ENCODE results near the gene CHD9. TPM values are rescaled to one million over a fixed set of nuclear protein-coding genes. Genes with fewer than 3 reads are reported as not detected.
A peak's percentile ranks its signal among the peaks of the same experiment; 100 is the strongest.
"Not testable (repeated sequence)": the region's sequence is repeated elsewhere in the genome, so short reads cannot be mapped to it uniquely, and the experiment has no call there.

Gene CHD9
- total RNA-seq, 2 experiments from 2014 or later = 30.2 to 37.9 TPM

GRCh38 chr16:53305743-53306142 is 251.0 kb downstream of the CHD9 start:
- Mint-ChIP-seq H3K27me3 (no peaks in the 10 kb centered on the region), H3K9me3 (no peaks in the 10 kb centered on the region), H3K4me1 (no peaks in the 10 kb centered on the region), H3K4me3 (no peak overlapping the region), H3K36me3 (peaks cover 10% of the 10 kb centered on the region), H3K27ac (no peak overlapping the region)
- POLR2A ChIA-PET = no interaction called here
- DNase-seq (no peak), ATAC-seq (ENCODE audit: low read depth) (no peak)

GRCh38 chr16:53309457-53309856 is 254.7 kb downstream of the CHD9 start:
- Mint-ChIP-seq H3K4me3 (no peak overlapping the region), H3K27me3 (no peaks in the 10 kb centered on the region), H3K9me3 (no peaks in the 10 kb centered on the region), H3K4me1 (no peaks in the 10 kb centered on the region), H3K36me3 (peaks cover 16% of the 10 kb centered on the region), H3K27ac (no peak overlapping the region)
- DNase-seq (no peak), ATAC-seq (ENCODE audit: low read depth) (no peak)
- POLR2A ChIA-PET = no interaction called here

- H3K4me1 Mint-ChIP-seq = no peaks in the 10 kb centered on the region
- POLR2A ChIA-PET = no interaction called here
- peaks cover 28% of the 10 kb centered on the region for H3K36me3 Mint-ChIP-seq
- no peak overlapping the region for H3K27ac Mint-ChIP-seq
- H3K4me3 Mint-ChIP-seq = no peak overlapping the region
- no peak for DNase-seq
- H3K27me3 Mint-ChIP-seq = no peaks in the 10 kb centered on the region
- ATAC-seq (ENCODE audit: low read depth) = no peak
- no peaks in the 10 kb centered on the region for H3K9me3 Mint-ChIP-seq
These were observed 266.2 kb downstream of the CHD9 start for GRCh38 chr16:53320992-53321391.

DNA sequence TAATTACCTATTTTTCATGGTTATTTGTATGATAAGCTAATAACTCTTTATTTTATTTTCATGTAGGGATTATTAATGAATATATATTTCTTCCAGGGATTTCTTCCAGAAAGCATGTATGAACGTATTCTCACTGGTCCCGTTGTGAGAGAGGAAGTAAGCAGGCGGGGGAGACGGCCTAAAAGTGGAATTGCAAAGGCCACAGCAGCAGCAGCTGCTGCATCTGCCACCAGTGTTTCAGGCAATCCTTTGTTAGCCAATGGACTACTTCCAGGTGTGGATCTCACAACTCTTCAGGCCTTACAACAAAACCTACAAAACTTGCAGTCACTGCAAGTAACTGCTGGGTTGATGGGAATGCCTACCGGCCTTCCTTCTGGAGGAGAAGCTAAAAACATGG is 269.1 kb downstream of the CHD9 start:
- no peaks in the 10 kb centered on the region for H3K4me1 Mint-ChIP-seq
- DNase-seq (no peak), ATAC-seq (ENCODE audit: low read depth) (no peak)
- H3K36me3 Mint-ChIP-seq = peaks cover 15% of the 10 kb centered on the region
- H3K27ac Mint-ChIP-seq = no peak overlapping the region
- no peak overlapping the region for H3K4me3 Mint-ChIP-seq
- POLR2A ChIA-PET = no interaction called here
- H3K9me3 Mint-ChIP-seq = no peaks in the 10 kb centered on the region
- no peaks in the 10 kb centered on the region for H3K27me3 Mint-ChIP-seq

- H3K9me3 Mint-ChIP-seq; DNase-seq; POLR2A ChIA-PET; ATAC-seq (ENCODE audit: low read depth); H3K4me3 Mint-ChIP-seq; H3K27me3 Mint-ChIP-seq; H3K36me3 Mint-ChIP-seq; H3K27ac Mint-ChIP-seq: not testable (repeated sequence)
- peaks cover 10% of the 10 kb centered on the region for H3K4me1 Mint-ChIP-seq
These were observed 276.2 kb downstream of the CHD9 start for GRCh38 chr16:53330991-53331390.

DNA sequence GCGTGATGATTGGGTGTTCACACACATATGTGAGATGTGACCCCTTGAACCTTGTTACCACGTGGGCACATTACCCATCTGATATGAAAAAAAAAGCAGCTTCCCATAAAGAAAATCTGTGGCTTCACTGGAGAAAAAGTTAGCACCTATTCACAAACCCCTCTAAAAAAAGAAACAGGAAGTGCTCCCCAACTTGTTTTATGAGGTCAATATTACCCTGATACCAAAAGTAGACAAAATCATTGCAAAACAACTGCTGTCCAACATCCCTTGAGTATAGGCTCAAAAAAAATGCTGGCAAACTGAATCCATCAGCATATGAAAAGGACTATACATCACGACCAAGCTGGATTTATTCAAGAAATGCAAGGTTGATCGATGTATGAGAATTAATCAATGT is 279.8 kb downstream of the CHD9 start:
- H3K4me3 Mint-ChIP-seq = no peak overlapping the region

GRCh38 chr16:53337294-53337693 is 282.5 kb downstream of the CHD9 start:
- ATAC-seq (ENCODE audit: low read depth) (no peak), DNase-seq (no peak)
- H3K9me3 Mint-ChIP-seq = peaks cover 5% of the 10 kb centered on the region
- H3K36me3 Mint-ChIP-seq = peaks cover 3% of the 10 kb centered on the region
- POLR2A ChIA-PET = no interaction called here
- H3K4me1 Mint-ChIP-seq = peaks cover 10% of the 10 kb centered on the region
- peaks cover 3% of the 10 kb centered on the region for H3K27me3 Mint-ChIP-seq
- H3K4me3 Mint-ChIP-seq = no peak overlapping the region
- H3K27ac Mint-ChIP-seq = no peak overlapping the region

More for the DNA sequence above, 279.8 kb downstream of the CHD9 start:
- H3K4me1 Mint-ChIP-seq = peaks cover 10% of the 10 kb centered on the region
- peaks cover 6% of the 10 kb centered on the region for H3K36me3 Mint-ChIP-seq
- POLR2A ChIA-PET = no interaction called here
- DNase-seq (no peak), ATAC-seq (ENCODE audit: low read depth) (no peak)
- peaks cover 1% of the 10 kb centered on the region for H3K27me3 Mint-ChIP-seq
- H3K27ac Mint-ChIP-seq = no peak overlapping the region
- peaks cover 8% of the 10 kb centered on the region for H3K9me3 Mint-ChIP-seq

- no peak for DNase-seq
- POLR2A ChIA-PET = no interaction called here
- no peak overlapping the region for H3K27ac Mint-ChIP-seq
- no peaks in the 10 kb centered on the region for H3K4me1 Mint-ChIP-seq
- ATAC-seq (ENCODE audit: low read depth) = no peak
- no peak overlapping the region for H3K4me3 Mint-ChIP-seq
- peaks cover 3% of the 10 kb centered on the region for H3K9me3 Mint-ChIP-seq
- H3K27me3 Mint-ChIP-seq = peaks cover 3% of the 10 kb centered on the region
- no peaks in the 10 kb centered on the region for H3K36me3 Mint-ChIP-seq
These were observed 287.0 kb downstream of the CHD9 start for GRCh38 chr16:53341792-53342191.

DNA sequence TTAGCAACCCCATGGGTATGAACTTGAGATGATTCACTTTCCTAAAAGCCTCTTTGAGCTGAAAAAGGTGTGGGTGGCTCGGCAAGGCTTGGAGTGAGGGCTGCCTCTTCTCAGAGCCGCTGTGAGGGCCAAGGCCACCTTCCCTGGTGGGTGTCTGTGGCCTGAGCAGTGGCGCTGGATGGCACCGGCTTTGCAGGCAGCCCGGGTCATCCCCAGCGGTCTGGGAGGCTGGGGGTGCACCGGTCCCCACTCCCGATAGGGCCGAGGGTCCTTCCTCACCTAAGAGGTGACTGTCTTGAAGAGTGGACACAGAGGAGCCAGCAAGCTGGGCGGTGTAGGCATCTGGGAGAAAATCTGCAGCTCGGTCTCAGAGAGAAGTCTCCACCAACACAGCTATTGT is 300.3 kb downstream of the CHD9 start:
- no peaks in the 10 kb centered on the region for H3K36me3 Mint-ChIP-seq
- H3K4me3 Mint-ChIP-seq = no peak overlapping the region
- H3K27me3 Mint-ChIP-seq = peaks cover 6% of the 10 kb centered on the region
- peaks cover 4% of the 10 kb centered on the region for H3K9me3 Mint-ChIP-seq
- H3K27ac Mint-ChIP-seq = no peak overlapping the region
- POLR2A ChIA-PET = no interaction called here
- peaks cover 3% of the 10 kb centered on the region for H3K4me1 Mint-ChIP-seq
- DNase-seq (no peak), ATAC-seq (ENCODE audit: low read depth) (no peak)

GRCh38 chr16:53356478-53357207 is 301.9 kb downstream of the CHD9 start:
- POLR2A ChIA-PET = no interaction called here
- Mint-ChIP-seq H3K4me1 (peaks cover 3% of the 10 kb centered on the region), H3K27ac (no peak overlapping the region), H3K4me3 (no peak overlapping the region), H3K9me3 (no peaks in the 10 kb centered on the region), H3K36me3 (no peaks in the 10 kb centered on the region), H3K27me3 (peaks cover 7% of the 10 kb centered on the region)
- ATAC-seq (ENCODE audit: low read depth) (no peak), DNase-seq (no peak)

- no peak overlapping the region for H3K4me3 Mint-ChIP-seq
- DNase-seq = no peak
- H3K4me1 Mint-ChIP-seq = peaks cover 3% of the 10 kb centered on the region
- POLR2A ChIA-PET = no interaction called here
- no peak for ATAC-seq (ENCODE audit: low read depth)
- H3K36me3 Mint-ChIP-seq = no peaks in the 10 kb centered on the region
- H3K27me3 Mint-ChIP-seq = peaks cover 7% of the 10 kb centered on the region
- no peak overlapping the region for H3K27ac Mint-ChIP-seq
- H3K9me3 Mint-ChIP-seq = no peaks in the 10 kb centered on the region
These were observed 302.4 kb downstream of the CHD9 start for GRCh38 chr16:53357208-53357586.

GRCh38 chr16:53357955-53358354 is 303.2 kb downstream of the CHD9 start:
- Mint-ChIP-seq H3K36me3 (no peaks in the 10 kb centered on the region), H3K9me3 (no peaks in the 10 kb centered on the region), H3K4me1 (peaks cover 3% of the 10 kb centered on the region), H3K4me3 (no peak overlapping the region), H3K27ac (no peak overlapping the region), H3K27me3 (peaks cover 7% of the 10 kb centered on the region)
- DNase-seq = no peak
- POLR2A ChIA-PET = no interaction called here
- ATAC-seq (ENCODE audit: low read depth) = no peak

DNA sequence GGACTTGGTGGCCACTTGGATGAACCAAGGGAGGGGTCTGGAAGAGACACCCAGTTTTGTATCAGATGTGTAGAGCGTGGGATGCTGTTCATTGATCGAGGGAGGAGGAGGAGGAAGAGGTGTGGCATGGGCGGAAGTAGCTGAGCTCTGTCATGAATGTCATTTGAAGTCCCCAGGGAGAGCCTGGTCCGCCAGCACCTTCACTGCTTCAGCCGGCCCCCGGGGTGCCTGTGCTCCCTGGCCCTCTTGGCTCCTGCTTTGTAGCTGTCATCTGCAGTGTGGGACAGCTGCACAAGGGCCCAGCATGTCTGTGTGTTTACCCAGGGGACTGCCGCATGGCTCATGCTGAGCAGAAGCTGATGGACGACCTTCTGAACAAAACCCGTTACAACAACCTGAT is 304.1 kb downstream of the CHD9 start:
- peak overlapping the region; percentile 39 for H3K27ac Mint-ChIP-seq
- no peaks in the 10 kb centered on the region for H3K9me3 Mint-ChIP-seq
- H3K4me1 Mint-ChIP-seq = peaks cover 3% of the 10 kb centered on the region
- no peak overlapping the region for H3K4me3 Mint-ChIP-seq
- peaks cover 7% of the 10 kb centered on the region for H3K27me3 Mint-ChIP-seq
- POLR2A ChIA-PET = no interaction called here
- H3K36me3 Mint-ChIP-seq = no peaks in the 10 kb centered on the region
- no peak for DNase-seq
- no peak for ATAC-seq (ENCODE audit: low read depth)

- no peak overlapping the region for H3K27ac Mint-ChIP-seq
These were observed 315.1 kb downstream of the CHD9 start for GRCh38 chr16:53369921-53370320.

DNA sequence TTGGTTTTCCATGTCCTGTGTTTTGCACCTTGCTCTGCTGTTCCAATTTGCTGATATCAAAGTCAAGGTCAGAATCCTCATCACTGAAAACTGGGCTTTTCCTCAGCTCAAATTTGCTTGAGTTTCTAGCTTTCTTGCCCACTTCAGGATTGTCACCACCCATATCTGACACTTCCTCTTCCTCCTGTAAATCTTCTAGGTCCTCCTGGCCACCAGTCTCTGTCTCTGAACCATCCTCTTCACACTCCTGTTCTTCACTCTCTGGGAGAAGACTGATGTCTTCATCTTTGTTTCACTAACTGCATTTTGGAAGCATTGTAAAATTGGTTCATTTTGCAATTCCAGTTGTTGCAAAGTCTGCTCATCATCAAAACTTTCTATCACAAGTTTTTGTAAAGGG is 316.0 kb downstream of the CHD9 start:
- Mint-ChIP-seq H3K4me3 (no peak overlapping the region), H3K27me3 (peaks cover 11% of the 10 kb centered on the region), H3K4me1 (peaks cover 11% of the 10 kb centered on the region), H3K9me3 (no peaks in the 10 kb centered on the region), H3K36me3 (no peaks in the 10 kb centered on the region), H3K27ac (no peak overlapping the region)
- ATAC-seq (ENCODE audit: low read depth) = no peak
- DNase-seq = no peak
- POLR2A ChIA-PET = no interaction called here

More at GRCh38 chr16:53369921-53370320, 315.1 kb downstream of the CHD9 start:
- DNase-seq (no peak), ATAC-seq (ENCODE audit: low read depth) (no peak)
- Mint-ChIP-seq H3K27me3 (peaks cover 11% of the 10 kb centered on the region), H3K4me1 (peaks cover 11% of the 10 kb centered on the region), H3K9me3 (no peaks in the 10 kb centered on the region), H3K36me3 (no peaks in the 10 kb centered on the region), H3K4me3 (no peak overlapping the region)
- POLR2A ChIA-PET = no interaction called here
